Endothelial cell of umbilical vein (primary cell): ENCODE measurements around the gene CASKIN2. TPM values are rescaled to one million over a fixed set of nuclear protein-coding genes. Genes with fewer than 3 reads are reported as not detected.

Experiments used
- BruUV-seq: library from RNA; stranded (reverse); fragments of 400-500 nt; replicated peaks from 2 replicates; lab custom pipeline; 2021; lab: Mats Ljungman, UMichigan
- CTCF ChIA-PET: fragments of 300-600, 350-600 bp; sonication (Branson Sonifier 250); formaldehyde crosslinking; loops from one replicate; lab custom pipeline; 2021; ENCODE audit warnings: antibody characterized with exemption, inconsistent platforms; lab: Charles Lee
- POLR2A ChIA-PET: fragments of 300-600, 350-600 bp; sonication (Branson Sonifier 250); formaldehyde crosslinking; loops from one replicate; lab custom pipeline; 2021; ENCODE audit warnings: antibody characterized with exemption, inconsistent platforms; lab: Charles Lee
- DNase-seq: peaks from one replicate; pipeline ENCODE4 v3.0.0-alpha.2; 2011; ENCODE audit warnings: low read depth, low spot score
- FAIRE-seq: peaks from 2 replicates; lab custom pipeline; 2011; peaks lifted over from hg19 to GRCh38; lab: Jason Lieb, UNC
- H2AFZ ChIP-seq: 2 replicates; pipeline ENCODE4 v1.6.0; 2012; ENCODE audit warnings: low read depth, low read length, control low read depth, inconsistent platforms
- H3K27ac ChIP-seq: 2 replicates; pipeline ENCODE4 v1.5.1; 2011; ENCODE audit warnings: low read depth, mild to moderate bottlenecking, control low read depth, low read length, moderate library complexity; ENCODE audit not compliant: insufficient read depth
- H3K27me3 ChIP-seq, 2 experiments: 2 replicates each; pipeline versions ENCODE4 v1.6.0 to v1.6.1; 2011; ENCODE audit warnings: low read length in 2 of 2, mixed read lengths in 1 of 2; ENCODE audit not compliant: control insufficient read depth in 2 of 2, insufficient read depth in 2 of 2
- H3K36me3 ChIP-seq, 2 experiments: 2 replicates in 1 of 2; 3 replicates in 1 of 2; pipeline ENCODE4 v1.5.1; 2011; ENCODE audit warnings: low read length in 2 of 2, mild to moderate bottlenecking in 1 of 2, moderate library complexity in 1 of 2; ENCODE audit not compliant: control insufficient read depth in 2 of 2, insufficient read depth in 2 of 2; ENCODE audit errors: extremely low read depth in 1 of 2
- H3K4me1 ChIP-seq: 3 replicates; pipeline ENCODE4 v1.5.1; 2011; ENCODE audit warnings: mild to moderate bottlenecking, low read length; ENCODE audit not compliant: control insufficient read depth, insufficient read depth; ENCODE audit errors: extremely low read depth
- H3K4me2 ChIP-seq: 2 replicates; pipeline ENCODE4 v1.6.1; 2011; ENCODE audit warnings: low read length, control low read depth, mixed read lengths; ENCODE audit not compliant: insufficient read depth
- H3K4me3 ChIP-seq, 3 experiments: fragments of 200-600 bp in 1 of 3; sonication (generic), shearing (Covaris generic) in 1 of 3; replicated peaks in 1 of 3; 2 replicates each; pipeline ENCODE4 v1.5.1; 2011 to 2016; ENCODE audit warnings: control low read depth in 3 of 3, low read length in 3 of 3, mild to moderate bottlenecking in 2 of 3, inconsistent platforms in 1 of 3, low read depth in 1 of 3, moderate library complexity in 1 of 3; ENCODE audit not compliant: insufficient read depth in 1 of 3
- H3K79me2 ChIP-seq: 2 replicates; pipeline ENCODE4 v1.6.0; 2012; ENCODE audit warnings: low read length, inconsistent platforms; ENCODE audit not compliant: control insufficient read depth, insufficient read depth
- H3K9ac ChIP-seq: replicated peaks from 2 replicates; pipeline ENCODE3; 2011; ENCODE audit warnings: low read length, control low read depth; ENCODE audit not compliant: insufficient read depth; ENCODE audit errors: extremely low read depth
- H3K9me1 ChIP-seq: replicated peaks from 3 replicates; pipeline ENCODE4 v1.6.0; 2011; ENCODE audit warnings: mild to moderate bottlenecking, low read length; ENCODE audit not compliant: control insufficient read depth, insufficient read depth; ENCODE audit errors: extremely low read depth
- H3K9me3 ChIP-seq: replicated peaks from 2 replicates; pipeline ENCODE4 v1.5.1; 2012; ENCODE audit warnings: low read length, inconsistent platforms; ENCODE audit not compliant: control insufficient read depth, insufficient read depth
- H4K20me1 ChIP-seq: replicated peaks from 2 replicates; pipeline ENCODE3; 2011; ENCODE audit warnings: mild to moderate bottlenecking, low read length; ENCODE audit not compliant: control insufficient read depth, insufficient read depth; ENCODE audit errors: extremely low read depth
- EZH2 ChIP-seq: IDR thresholded peaks from 2 replicates; pipeline ENCODE4 v1.6.1; 2012; ENCODE audit warnings: borderline replicate concordance, low read depth, mild to moderate bottlenecking, moderate library complexity, low read length, inconsistent platforms; ENCODE audit not compliant: severe bottlenecking
- GATA2 ChIP-seq: IDR thresholded peaks from 2 replicates; pipeline ENCODE4 v1.7.0; 2011; ENCODE audit warnings: low read depth, mild to moderate bottlenecking, moderate library complexity, mixed read lengths, low read length; ENCODE audit not compliant: insufficient read length, insufficient read depth
- JUN ChIP-seq: IDR thresholded peaks from 2 replicates; pipeline ENCODE4 v1.6.1; 2011; ENCODE audit warnings: borderline replicate concordance, low read depth; ENCODE audit not compliant: insufficient read length, insufficient read depth
- MAX ChIP-seq: IDR thresholded peaks from 2 replicates; pipeline ENCODE4 v1.6.1; 2011; ENCODE audit not compliant: insufficient read depth, insufficient read length
- MYC ChIP-seq: IDR thresholded peaks from one replicate; pipeline ENCODE4 v1.6.1; 2011; ENCODE audit warnings: mild to moderate bottlenecking, low read depth, low read length
- dilution Hi-C: fragments of 300-500 bp; cut with MboI; formaldehyde crosslinking; loops from one replicate; pipeline ENCODE4 v1.15.0; 2019; ENCODE audit warnings: low sequenced_read_pairs; ENCODE audit not compliant: extremely low pct_ligation_motif_present
- intact Hi-C: fragments of 100-400 bp; cut with micrococcal nuclease; formaldehyde crosslinking; loops from one replicate; pipeline ENCODE4 v1.10.0; 2022
- polyA plus RNA-seq, 4 experiments: library from polyadenylated mRNA; depleted of rRNA in 3 of 4; stranded (reverse) in 3 of 4; unstranded in 1 of 4; fragments of >200 nt; gene quantifications; 2 replicates each; pipeline versions ENCODE4 v1.2.1 to v1.2.3, GENCODE V29; 2011 to 2012; ENCODE audit warnings: missing spikeins in 1 of 4
- total RNA-seq: library from RNA; stranded (reverse); gene quantifications from 2 replicates; pipeline ENCODE4 v1.2.3, GENCODE V29; 2021
- TF ChIP-seq, protein P1 (sequence below), 2 donors: IDR thresholded peaks; 1 replicate in 1 of 2; 2 replicates in 1 of 2; pipeline ENCODE4 v1.5.1; 2011; ENCODE audit warnings: low read length in 2 of 2, mild to moderate bottlenecking in 2 of 2, moderate library complexity in 2 of 2, control low read depth in 1 of 2, inconsistent platforms in 1 of 2, low read depth in 1 of 2; ENCODE audit not compliant: insufficient read depth in 1 of 2; ENCODE audit errors: extremely low read depth in 1 of 2

Gene CASKIN2
- total and polyA plus RNA-seq, 2 donors (not counting 3 experiments of a cell fraction or from before 2014, with no cell fraction given), result 13.0 to 37.6 TPM

- BruUV-seq, result no TSS peak
- Histone ChIP-seq H3K9me3 (no peaks in the 10 kb centered on the region), H3K4me2 (no peak overlapping the region), H3K4me1 (peaks cover 9% of the 10 kb centered on the region), H3K4me3 (no peak overlapping the region), H4K20me1 (no peaks in the 10 kb centered on the region), H3K9ac (no peak overlapping the region), H3K27me3 (no peaks in the 10 kb centered on the region), H3K27ac (no peak overlapping the region), H3K9me1 (no peaks in the 10 kb centered on the region), H2AFZ (no peak overlapping the region), H3K36me3 (peaks cover 0 to 16% of the 10 kb centered on the region in 2 experiments), H3K79me2 (no peaks in the 10 kb centered on the region)
- ChIA-PET CTCF (no interaction called here), POLR2A (no interaction called here)
- TF ChIP-seq JUN (no peak), GATA2 (no peak), MYC (no peak), MAX (no peak), EZH2 (no peak)
- TF ChIP-seq, protein P1, sequence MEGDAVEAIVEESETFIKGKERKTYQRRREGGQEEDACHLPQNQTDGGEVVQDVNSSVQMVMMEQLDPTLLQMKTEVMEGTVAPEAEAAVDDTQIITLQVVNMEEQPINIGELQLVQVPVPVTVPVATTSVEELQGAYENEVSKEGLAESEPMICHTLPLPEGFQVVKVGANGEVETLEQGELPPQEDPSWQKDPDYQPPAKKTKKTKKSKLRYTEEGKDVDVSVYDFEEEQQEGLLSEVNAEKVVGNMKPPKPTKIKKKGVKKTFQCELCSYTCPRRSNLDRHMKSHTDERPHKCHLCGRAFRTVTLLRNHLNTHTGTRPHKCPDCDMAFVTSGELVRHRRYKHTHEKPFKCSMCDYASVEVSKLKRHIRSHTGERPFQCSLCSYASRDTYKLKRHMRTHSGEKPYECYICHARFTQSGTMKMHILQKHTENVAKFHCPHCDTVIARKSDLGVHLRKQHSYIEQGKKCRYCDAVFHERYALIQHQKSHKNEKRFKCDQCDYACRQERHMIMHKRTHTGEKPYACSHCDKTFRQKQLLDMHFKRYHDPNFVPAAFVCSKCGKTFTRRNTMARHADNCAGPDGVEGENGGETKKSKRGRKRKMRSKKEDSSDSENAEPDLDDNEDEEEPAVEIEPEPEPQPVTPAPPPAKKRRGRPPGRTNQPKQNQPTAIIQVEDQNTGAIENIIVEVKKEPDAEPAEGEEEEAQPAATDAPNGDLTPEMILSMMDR (IDR thresholded peaks at IDR 0.05; ENCODE audit: extremely low read depth in 1 of 2, insufficient read depth in 1 of 2, low read depth in 1 of 2, low read length in 2 of 2), result no peak
- DNase-seq (no peak), FAIRE-seq (no peak)
- dilution Hi-C loops (no loop called here), intact Hi-C loops (no loop called here)
Measured at GRCh38 chr17:75489511-75489955, 25.8 kb downstream of the CASKIN2 start.
